Fibroblast of skin of abdomen (primary cell): ENCODE measurements around the gene HOXB7.
A peak's percentile ranks its signal among the peaks of the same experiment; 100 is the strongest.

Experiments
- DNase-seq: peaks from one replicate; pipeline ENCODE4 v3.0.0-alpha.2; 2013

The HOXB7 gene

DNA sequence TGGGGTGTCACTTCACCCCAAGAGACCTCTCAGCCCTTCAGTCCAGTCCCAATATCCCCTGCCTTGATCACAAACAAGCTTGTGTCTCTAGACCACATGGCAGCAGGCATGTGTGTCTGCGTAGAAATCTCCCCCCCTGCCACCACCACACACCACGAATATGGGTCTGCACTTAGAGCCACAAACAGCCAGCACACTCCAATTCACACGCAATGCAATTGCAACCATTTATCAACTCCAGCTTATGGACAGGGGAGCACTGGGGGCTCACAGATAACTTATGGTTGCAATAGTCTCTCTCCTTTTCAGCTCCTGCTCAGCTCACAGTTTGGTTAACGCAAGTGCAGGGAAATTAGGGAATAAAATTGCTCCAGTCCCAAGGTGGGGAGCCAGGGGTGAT, 12.8 kb upstream of the HOXB7 start:
- no peak for DNase-seq

DNA sequence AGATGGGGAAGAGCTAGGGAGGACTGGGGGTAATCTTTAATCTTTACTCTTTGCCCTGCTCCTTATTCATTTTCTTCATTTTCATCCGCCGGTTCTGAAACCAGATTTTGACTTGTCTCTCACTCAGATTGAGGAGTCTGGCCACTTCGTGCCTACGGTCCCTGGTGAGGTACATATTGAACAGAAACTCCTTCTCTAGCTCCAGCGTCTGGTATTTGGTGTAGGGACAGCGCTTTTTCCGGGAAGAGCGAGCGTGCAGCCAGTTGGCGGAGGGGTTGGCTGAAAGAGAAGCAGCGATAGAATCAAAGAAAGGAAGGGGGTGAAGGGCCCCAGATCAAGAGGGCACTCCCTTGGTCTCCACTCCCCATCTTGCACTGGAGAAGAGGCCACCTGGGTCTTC, 12.0 kb upstream of the HOXB7 start:
- DNase-seq: no peak

DNA sequence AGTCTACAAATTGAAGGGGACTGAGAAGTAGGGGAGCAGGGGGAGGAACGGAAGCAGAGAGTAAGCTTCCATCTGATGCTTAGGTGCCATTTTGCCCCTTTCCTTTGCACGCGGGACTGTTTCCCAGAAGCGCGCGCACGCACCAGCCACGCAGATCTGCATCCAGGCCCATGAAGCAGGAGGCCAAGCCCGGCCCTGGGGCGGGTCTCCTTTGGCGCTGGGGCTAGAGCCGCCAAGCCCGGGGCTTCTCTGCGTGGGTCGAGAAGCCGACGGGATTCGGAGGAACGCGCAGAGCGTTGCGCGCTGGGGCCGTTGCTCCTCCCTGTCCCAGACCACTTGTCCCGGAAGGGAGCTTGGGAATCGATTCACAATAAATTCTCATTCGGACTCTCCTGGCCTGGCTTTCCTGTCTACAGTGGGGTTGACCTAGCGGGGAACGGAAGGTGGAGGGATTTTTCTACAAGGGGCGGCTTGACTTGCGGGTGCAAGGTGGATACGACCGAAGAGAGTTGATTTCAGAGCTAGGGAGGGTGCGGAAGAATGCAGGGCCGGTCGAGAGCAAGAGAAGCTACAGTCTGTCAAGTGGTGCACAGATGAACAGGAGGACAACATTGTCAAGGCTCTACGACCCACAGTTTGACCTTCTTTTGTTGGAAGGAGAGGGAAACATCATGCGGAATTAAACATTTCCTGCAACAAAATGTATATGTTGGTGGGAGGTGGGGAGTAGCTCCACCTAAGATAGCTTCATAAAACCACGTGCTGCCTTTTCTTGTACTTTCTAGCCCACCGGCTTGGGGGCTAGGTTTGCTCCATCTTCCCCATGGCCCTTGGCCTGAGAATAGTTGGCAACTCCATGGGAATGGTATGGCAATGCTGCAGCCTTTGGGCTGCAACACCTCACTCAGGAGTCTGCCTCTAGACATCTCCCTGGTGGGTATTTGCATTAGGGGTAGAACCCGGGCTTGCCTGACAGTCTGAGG, 10.9 kb upstream of the HOXB7 start:
- DNase-seq: no peak

DNA sequence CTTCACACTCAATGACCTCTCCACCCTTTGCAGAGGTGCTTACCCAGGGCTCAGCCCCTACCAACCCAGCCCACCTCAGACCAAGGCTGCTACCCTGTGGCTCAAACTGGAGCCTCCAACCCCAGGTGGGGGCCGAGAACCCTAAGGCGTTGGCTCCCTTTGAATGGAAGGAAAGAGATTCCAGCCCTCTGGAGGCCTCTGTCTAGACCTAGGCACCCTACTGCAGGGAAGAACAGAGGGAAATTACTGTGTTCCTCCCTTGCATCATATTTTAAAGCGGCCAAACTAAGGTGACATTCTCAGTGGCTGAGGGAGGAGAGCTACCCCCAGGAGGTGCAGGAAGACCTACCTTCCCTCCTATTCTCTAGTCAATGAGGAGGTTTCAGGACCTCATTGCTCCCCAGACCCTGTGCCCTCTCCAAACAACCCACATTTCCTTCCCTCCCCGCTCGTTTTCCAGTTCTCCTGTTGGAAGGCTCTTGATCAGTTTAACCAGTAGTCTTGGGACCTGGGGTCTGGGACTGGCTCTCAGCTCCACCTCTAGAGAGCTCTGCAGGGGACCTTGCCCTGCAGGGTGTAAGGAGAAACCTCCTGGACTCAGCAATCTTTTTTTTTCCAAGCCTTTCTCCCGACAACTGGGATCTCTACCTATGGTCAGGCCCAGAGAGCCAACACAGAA, 9.8 kb upstream of the HOXB7 start:
- DNase-seq: no peak

DNA sequence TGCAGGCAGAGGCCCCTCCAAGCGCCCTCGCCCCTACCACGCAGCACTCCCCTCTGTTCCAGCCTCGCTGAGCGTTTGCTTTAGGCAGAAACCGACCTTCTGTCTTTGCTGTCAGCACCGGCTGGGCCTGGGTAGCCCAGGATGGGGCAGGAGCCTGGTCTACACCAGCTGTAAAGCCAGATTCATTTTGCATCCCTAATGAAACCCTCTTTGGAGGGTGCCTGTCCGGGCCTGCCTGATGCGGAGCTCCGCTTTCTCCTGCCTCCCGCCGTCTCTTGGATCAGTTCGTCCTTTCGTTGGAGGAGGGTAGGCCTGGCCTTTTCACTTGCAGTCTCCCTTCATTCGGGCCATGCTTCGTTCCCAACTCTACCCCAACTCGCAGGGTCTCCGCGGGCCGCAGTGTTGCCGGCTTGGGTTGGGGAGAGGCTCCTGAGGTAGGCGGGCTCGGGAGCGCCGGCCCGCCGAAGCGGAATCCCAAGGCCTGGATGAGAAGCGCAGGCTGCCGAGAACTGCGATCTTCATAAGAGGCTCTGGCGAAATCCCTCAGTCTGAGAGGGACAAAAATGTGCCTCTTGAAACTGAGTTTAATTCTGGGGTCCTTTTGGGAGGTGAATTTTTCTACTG, 9.1 kb upstream of the HOXB7 start:
- no peak for DNase-seq

DNA sequence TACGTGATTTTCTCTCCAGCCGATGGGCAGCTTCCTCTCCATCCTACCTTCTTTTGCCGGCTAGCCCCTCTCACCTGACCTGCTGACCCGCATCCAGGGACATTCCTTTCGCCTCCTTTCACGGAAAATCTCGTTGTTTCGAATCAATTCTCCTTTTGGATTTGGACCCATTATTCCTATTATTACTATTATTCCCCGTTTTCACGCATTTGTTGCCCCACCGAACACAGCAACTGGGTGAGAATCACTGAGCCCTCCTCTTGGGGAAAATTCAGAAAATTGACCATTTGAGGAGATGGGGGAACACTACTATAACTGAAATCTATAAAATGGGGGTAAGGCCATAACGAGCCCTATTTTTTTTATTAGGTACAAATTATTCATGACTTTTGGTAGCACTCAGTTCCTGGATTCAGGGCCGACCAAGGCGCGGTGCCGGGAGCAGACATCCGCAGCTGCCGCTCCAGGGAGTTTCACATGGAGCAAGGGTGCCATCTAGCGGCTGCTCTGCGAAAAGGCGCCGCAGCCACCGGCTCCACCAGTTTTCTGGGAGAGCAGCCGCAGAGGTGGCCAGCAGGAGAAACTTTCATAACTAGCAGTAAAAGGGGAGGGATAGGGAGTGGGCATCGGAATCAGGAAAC, 7.6 kb upstream of the HOXB7 start:
- DNase-seq: peak; percentile 83

DNA sequence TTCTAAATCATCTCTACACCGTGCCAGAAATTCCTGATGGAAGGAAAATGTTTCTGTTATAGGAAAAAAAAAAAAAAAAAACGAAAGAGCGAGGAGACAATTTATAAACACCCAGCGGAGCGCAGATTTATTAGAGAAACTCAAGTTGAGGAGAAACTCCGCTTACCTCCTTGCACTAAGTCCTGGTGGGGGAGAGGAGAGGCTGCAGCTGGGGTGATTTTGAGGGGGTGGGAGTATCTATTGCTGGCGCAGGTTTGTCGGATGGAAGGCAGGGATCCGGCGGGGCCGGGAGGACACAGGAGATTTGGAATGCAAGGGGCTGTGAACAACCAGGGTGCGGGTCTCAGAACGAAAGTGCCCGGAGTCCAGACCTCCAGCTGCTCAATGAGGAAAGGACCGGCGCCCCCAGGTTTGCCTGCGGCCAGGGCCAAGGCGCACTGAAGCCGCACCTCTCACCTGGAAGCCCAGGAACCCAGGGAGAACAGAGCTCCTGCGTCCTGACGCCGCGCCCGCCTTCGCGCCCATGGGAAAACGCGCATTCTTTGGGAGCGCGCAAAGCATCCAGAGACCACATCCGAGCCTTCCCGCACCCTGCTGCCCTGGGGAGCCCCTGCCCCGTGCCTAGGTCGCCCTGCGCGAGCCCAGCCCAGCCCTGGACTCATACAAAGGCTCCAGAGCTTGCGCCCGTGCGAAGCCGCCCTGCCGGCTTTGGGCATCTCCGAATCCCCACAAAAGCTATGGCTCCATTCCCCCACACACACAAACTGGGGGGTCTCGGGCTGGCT, 6.8 kb upstream of the HOXB7 start:
- DNase-seq: no peak

DNA sequence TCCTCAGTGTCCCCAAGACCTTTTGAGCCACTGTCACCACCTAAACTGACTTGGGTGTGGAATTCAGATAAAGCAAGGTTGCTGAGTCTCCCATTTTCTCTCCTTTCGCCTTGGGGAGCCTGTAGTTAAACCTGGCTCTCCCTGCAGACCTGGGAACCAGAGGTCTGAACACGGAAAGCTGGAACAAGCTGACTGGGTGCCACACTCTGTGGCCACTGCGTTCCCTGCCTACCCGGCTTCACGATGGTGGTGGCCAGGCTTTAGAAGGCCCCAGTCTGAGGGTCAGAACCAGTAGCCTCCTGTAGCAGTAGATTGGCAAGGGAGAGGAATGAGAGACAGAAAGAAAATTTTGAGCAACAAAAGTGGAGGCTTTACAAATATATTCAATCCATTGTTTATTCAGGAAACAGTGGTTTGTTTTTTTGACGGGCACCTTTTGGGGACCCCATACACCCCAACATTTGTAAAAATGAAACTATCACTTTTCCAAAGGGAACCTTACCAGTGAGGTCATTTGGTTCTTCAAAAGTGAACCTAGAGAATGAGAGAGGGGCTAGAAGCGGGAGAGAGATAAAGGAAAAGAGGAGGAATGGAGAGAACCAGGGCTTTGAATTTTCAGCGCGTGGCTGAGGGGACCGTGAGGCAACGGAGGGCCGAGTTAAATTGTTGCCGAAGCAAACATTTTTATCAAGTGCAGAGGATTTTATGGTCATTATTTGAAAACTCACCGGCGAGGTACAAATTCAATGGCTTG, 6.1 kb upstream of the HOXB7 start:
- DNase-seq: no peak

DNA sequence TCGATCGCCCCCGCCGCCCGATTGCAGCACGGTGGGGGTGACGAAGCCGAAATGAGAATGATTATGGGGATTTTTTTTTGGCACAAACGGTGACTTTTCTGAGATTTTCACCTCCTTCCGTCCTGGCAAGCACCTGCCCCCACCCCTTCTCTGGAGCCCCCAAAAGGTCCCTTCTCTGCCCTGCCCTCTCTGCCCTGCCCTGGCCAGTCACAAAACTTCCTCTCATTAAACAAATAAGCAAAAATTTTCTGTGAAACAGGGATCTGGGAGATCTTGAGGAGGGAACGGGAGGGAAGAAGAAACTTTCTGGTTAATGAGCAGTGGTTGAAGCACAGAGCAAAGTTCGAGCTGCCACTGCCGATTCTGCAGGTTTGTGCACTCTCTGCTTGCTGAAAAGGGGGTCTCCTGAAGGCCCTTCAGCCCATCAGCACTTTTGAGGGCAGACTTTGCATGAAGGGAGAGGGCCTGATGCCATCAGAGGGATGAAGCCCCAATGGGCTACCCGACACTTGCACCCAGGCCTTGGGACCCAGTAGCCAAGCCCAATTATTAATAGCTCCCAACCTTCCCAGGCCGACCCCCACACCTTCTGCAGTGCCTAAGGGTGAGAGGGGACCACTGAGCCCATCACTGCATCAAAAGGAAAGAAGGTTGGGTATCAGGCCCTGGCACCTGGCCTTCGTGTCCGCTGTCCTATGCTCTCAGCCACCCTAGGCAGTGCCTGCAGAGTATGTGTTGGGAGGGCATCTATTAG, 5.3 kb upstream of the HOXB7 start:
- DNase-seq: no peak

DNA sequence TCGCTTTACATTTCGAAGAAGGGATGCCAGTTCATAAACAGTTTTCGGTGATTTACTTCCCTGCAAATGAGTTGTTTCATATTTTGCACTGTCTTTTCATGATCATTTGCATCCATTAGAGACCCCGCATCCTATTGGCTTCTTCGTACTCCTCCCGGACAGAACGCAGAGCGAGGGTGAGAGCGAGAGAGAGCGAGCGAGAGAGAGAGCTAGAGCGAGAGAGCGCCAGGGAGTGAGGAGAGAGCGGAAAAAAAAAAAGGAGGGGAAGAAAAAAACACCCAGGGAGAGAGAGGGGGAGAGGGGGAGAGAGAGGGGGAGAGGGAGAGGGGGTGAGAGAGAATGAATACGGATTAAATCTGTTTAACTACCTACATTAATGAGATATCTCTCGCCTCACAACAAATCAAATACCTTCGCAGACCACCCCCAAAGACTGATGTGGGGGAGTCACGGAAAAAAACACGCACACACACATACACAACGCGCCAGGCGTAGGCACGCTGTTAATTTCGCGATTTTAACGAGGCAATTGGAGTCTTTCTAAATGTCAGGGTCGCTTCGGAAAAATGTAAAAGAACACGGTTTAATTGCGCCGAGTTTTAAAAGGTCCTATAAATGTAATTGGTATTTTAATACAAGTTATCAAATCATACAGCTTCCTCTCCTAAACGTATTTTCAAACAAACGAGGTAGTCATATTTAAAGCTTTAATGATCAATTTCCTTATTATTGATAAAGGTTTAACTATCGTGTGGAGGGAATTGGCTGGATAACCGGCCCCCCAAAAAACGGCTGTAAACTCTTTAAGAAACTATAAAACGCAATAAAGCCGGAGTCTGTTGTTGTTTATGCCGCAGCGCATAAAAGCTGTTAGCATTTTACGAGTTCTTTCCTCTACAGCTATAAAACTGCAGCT, 4.5 kb upstream of the HOXB7 start, which contains the start of gene HOXB8:
Gene HOXB8 (minus strand): TSS at position 246 of the 916 bp plus-strand sequence. CDS start 588 bp downstream, outside the sequence.
- peak; percentile 67 for DNase-seq

DNA sequence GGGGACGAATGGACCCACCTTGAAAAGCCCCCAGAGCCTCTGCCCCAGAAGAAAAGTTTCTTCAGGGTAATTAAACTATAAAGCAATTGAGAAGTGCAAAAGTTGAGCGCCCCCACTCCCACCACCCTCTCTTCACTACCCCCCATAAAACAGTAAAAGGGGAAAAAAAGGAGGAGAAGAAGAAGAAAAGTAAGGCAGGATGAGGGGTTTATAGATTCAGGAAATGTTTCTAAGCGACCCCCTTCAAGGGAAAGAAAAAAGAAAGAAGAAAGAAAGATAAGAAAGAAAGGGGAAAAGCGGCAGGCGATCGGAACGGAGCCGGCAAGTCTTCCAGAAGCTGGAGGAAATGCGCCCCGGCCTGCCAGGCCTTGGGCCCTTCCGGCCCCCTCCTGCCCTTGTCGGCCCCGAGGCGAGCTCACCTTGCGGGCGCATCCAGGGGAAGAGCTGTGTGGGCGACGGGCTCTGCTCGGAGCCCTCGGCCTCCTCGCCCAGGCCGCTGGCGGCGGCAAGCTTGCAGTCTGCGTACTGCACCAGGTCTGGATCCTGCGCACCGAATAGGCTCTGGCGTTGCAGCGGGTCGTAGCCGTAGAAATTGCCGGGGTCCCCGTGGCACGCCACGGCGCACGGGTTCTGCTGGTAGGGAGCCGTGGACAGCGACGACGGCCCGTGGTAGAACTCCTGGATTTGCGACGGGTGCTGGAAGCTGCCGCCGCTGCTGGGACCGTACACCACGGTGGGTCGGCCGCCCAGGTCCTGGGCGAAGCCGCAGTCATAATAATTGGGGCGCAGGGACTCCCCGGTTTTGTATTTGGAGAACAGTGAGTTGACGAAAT, 3.3 kb upstream of the HOXB7 start:
- DNase-seq: no peak

DNA sequence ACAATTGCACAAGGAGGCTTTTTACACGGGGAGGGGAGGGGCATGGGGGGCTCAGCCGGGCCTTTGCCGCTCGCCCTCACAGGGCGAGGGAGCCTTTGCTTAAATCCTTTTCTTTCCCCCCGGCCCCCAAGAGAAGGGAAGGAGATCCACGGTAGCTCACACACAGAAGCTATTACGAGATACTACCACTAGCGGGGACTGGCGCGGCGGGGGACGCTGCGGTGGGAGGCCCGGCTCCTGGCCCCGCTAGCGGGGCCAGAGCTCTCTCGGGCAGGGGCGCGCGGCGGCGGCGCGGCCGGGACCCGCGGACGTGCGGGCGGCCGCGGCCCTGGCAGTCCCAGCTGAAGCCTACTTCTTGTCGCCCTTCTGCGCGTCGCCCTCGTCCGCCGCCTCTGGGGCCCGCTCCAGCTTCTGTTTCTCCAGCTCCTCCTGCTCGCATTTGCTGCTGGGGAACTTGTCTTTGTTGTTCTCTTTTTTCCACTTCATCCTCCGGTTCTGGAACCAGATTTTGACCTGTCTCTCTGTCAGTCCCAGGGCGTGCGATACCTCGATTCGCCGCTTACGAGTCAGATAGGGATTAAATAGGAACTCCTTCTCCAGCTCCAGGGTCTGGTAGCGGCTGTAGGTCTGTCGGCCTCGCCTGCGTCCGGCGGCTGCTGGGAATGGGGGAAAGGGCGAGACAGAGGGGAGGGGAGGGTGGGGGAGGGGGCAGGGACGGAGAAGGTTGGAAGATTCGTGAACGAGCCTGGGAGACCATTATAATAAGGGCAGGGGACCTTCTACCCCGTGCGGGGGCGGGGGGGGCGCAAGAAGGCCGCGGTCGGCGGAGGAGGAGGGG, 2.3 kb upstream of the HOXB7 start:
- no peak for DNase-seq

DNA sequence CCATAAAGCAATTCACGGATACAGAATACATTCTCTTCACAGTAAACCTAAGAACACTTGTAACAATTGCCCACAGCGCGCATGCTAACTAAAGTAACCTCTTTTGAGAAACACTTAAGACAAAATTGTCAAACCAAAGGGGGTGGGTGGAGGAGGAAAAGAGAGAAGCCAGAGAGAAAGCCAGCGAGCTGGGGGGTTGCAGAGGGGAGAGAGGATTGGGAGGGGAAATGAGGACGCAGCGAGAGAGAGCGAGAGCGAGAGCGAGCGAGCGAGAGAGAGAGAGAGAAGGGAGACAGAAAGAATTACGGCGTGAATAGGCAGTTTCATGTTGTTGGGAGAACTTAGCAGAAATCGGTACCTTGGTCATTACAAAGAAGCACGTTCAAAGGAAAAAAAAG, 1.6 kb upstream of the HOXB7 start:
- peak; percentile 78 for DNase-seq

DNA sequence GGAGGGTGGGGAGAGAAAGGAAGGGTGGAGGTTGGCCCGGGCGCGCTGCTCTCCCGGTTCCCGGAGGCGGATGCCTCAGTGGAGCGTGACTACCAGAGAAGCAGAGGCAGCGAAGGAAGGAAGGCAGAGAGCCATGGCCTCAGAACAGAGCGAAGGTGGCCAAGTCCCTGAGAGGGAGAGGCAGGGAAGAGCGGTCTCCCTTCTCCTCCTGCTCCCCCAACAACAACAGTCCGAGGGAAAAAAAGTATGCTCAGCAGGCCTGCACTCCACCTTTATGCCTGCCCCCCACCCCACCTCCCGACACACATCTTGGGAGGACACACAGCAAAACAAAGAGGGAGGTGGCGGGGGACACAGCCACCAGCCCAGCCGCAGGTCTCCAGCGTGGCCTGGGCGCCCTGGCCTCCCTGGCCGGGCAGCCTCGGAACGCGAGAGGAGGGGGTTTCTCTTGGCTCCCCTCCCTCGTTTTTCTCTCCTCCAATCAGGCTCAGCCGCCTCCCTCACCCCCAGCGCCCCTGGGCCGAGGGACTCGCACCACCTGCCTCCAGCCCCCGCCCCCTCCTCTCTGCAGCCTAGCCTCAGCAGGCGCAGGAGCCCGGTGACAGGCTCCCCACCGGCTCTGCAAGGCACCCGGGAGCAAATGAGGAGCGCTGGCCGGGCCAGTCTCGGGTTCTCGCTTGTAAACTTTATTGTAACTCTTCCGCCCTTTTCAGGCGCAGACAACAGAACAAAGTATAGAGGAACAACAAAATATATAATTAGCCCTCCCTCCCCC, 1.1 kb upstream of the HOXB7 start:
- DNase-seq: no peak

DNA sequence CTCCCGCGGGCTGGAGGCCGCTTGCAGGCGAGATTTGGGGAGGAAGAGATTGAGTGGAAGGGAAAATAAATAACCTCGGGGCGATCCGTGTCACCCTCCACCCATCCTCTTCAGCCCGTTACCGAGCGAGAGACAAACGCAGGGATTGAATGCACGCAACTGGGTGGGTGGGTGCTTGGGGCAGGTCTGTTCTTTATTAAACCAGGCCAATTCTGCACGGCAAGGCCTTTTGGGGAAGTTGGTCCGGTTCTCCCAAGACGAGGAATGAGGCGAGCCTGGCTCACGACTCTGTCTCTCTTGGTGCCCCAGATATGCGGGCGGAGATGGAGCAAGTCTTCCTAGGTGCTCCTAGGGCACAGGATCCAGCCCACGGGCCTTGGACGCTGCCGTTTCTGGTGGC, 396 bp upstream of the HOXB7 start:
- DNase-seq: no peak

DNA sequence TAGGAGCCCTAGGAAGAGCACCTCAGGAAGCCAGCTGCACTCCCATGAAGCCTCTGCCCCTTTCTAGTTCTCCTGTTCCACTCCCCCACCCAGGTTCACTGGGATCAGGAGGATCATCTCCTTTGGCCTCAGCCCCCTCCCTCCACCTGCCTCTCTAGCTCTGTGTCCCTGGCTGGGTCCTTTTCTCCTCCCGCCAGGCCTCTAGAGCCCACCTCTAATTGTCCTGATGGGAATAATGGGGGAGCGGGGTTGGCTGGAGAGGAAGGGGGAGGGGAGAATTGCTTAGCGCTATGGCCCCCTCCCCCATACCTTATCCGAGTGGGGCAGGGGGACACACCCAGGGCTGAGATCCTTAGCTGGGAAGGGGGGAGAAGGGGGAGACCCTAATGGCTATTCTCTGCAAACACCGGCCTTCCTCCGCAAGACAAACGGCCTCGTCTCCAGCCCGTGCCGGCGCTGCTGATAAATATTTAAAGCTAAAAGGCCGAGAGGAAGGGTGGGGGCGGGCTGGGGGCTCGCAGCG, 997 bp downstream of the HOXB7 start:
- DNase-seq: no peak
